ENCODE results near the gene CDIPT.
"Not testable (repeated sequence)": the region's sequence is repeated elsewhere in the genome, so short reads cannot be mapped to it uniquely, and the experiment has no call there.

The CDIPT gene

DNA sequence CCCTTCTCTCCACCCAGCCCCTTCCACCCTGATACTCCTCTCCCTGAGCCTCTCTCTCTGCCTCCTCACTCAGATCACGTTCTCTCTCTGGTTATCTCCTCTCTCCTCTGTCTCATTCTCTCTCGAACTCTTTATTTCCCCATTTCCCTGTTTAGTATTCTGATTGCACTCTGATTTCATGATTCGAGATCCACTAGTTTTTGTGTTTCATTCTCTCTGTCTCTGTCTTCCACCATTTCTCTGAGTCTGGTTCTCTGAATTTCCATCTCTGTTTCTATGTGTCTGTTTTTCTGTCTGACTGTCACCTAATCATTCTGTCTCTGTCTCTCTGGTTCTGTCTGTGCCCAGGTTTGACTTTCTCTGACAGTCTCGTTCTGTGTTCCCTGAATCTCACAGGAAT lies 34.3 kb upstream of the CDIPT start:
- DNase-seq (ENCODE audit: low read depth in 3 of 3) = no peak

DNA sequence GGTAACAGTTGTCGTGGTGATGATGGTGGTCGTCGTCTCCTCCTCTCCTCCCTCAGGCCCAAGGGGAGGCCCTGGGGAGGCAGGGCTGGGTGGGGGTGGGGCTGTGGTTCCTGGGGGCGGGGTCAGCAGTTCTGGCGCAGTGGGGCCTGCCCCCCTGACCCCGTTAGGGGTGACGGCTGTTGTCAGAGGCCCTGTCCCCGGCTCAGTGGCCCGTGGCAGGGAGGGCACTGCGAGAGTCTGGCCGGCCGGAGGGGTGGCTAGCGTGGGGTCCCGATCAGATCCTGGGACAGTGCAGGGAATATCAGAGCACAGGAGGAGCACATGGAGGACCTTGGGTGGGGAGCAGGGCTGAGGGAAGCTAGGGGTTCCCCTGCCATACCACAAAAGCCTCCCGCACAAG lies 33.8 kb upstream of the CDIPT start:
- DNase-seq (ENCODE audit: low read depth in 3 of 3) = no peak

DNA sequence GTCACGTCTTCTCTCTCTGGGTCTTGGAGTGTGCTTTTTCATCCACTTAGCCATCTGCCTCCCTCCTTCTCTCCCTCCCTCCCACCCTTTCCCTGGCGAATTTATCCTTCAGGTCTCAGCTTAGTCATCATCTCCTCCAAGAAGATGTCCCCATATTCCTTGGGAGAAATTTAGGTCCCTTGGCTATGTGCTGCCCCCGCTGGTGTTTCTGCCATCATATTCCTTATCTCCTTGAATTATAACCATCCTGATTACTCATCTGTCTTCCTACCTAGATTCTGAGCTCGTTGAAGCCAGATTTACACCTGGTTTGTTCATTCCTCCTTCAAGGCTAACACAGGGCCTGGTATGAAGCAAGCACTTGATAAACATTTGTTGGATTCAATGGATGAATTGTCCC lies 31.3 kb upstream of the CDIPT start:
- no peak for DNase-seq (ENCODE audit: low read depth in 3 of 3)

DNA sequence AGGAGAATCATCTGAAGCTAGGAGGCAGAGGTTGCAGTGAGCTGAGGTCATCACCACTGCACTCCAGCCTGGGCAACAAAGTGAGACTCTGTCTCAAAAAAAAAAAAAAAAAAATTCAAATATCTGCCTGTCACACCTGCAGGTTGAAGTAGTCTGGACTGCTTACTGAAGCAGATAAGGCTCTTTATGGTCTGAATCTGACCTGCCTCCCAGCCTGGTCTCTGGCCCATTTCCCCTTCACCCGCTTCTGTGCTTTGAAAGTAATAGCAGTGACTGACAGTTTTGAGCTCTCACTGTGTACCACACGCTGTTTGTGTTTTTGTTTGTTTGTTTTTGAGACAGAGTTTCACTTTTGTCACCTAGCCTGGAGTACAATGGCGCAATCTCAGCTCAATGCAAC lies 30.5 kb upstream of the CDIPT start:
- no peak for DNase-seq (ENCODE audit: low read depth in 3 of 3)

DNA sequence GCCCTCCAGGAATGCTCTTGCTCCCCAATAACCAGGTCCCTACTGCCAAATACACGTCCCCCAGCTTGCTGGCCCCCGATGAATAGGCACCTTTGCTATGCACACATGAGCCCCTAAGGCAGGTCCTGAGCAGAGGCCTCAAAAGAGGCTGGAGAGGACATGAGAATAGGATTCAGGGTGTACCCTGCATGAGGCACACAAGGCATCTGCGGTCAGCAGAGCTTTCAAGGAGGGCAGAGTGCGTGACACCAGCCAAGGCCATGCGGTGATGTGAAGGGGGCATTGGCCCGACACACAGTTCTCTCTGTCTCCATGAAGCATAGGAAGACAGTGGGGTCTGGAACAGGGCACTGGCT lies 29.4 kb upstream of the CDIPT start:
- DNase-seq (ENCODE audit: low read depth in 3 of 3) = no peak

DNA sequence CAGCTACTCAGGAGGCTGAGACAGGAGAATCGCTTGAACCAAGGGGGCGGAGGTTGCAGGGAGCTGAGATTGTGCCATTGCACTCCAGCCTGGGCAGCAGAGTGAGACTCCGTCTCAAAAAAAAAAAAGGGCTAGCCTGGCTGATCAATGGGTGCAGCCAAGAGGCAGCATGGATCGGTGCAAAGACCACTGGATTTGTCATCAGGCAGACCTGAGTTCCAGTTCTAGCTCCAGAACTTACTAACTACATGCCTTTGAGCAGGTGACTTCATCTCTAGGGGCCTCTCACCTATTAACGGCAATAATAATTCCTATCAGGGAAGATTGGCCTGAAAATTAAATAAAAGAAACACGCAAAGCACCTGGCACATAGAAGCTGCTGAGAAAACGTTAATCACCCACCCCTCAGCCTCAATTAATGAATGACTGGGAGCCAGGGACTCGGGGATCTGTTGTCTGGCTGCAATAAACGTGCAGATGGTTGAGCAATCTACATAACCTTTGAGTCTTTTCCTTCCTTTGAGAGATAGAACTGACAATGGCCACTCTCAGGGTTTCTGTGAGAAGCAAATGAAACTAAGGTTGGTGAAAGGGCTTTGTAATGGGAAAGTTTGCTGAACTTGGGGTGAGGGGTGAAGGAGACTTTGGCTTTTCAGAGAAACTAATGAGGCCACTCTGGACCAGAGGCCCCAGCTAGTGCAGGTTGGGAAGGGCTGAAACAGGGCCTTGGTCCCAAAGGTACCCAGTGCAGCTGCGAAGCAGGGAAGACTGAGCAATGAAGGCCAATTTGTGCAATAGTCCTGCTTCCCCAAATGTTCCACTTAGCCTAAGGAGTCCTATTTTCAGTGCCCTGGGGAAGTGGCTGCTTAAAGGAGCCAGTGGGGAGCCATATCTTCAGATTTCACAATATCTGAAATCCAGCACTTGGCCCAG lies 28.8 kb upstream of the CDIPT start:
- DNase-seq (ENCODE audit: low read depth in 3 of 3) = no peak

DNA sequence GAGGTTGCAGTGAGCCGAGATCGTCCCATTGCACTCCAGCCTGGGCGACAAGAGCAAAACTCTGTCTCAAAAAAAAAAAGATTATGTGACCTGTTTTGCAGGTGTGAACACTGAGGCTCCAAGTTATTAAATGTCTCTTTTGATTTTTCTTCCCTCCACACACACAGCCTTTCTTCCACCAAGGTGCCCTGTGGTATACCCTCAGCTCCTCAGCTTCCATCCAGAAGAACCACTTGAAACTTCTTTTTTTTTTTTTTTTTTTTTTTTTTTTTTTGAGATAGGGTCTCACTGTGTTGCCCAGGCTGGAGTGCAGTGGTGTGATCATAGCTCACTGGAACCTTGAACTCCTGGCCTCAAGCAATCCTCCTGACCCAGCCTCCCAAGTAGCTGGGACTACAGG lies 26.3 kb upstream of the CDIPT start:
- not testable (repeated sequence) for DNase-seq (ENCODE audit: low read depth in 3 of 3)

DNA sequence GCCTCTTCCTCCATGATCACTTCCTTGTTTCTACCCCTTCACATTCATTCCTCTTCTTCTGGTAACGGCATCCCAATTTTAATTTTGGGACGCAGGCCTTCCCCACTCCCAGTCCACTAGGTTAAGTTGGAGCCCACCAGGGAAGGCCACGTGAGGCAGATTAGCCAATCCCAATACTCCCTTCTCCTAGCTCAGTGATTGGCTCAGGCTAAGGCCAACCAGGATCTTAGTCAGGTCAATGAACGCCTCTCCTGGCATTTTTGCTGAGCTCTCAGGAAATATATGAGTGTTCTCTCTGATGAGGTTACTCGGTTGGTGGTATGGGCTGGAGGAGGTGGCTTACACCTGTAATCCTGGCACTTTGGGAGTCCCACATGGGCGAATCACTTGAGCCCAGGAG lies 21.0 kb upstream of the CDIPT start:
- DNase-seq (ENCODE audit: low read depth in 3 of 3) = no peak

DNA sequence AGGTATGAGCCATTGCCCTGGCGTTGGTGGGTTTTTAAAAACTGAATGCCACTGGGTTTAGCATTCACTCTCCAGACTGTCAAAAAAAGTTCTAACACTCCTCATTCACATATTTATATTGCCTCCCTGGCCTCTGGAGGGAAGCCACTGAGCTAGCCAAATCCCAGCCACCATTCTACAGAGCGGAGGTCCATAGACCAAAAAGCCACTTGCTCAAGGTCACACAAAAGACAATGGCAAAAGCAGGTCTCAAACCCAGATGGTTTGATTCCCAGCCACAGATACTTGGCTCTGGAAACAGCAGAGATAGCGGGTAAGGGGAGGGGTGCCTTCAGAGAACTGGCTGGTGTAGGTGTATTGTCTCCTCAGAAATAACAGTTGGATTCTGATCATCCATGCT lies 18.0 kb upstream of the CDIPT start:
- no peak for DNase-seq (ENCODE audit: low read depth in 3 of 3)

DNA sequence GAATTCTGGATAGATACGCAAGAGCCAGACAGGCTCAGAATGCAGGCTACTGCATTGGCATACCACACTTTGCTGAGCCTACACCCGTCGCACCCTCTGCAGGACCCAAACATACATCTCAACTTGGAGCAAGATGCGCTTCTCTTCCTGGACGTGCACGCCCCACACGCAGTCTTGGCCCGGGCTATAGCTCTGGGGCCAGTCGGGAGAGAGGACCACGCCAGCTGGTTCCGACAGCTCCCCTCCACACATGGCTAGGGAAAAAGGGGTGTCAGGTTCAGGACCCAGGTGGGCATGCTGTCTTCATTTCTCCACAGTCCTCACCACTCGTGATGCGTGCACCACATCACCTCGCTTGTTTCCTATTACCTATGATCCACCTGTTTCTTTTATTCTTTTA lies 15.1 kb upstream of the CDIPT start:
- no peak for DNase-seq (ENCODE audit: low read depth in 3 of 3)

DNA sequence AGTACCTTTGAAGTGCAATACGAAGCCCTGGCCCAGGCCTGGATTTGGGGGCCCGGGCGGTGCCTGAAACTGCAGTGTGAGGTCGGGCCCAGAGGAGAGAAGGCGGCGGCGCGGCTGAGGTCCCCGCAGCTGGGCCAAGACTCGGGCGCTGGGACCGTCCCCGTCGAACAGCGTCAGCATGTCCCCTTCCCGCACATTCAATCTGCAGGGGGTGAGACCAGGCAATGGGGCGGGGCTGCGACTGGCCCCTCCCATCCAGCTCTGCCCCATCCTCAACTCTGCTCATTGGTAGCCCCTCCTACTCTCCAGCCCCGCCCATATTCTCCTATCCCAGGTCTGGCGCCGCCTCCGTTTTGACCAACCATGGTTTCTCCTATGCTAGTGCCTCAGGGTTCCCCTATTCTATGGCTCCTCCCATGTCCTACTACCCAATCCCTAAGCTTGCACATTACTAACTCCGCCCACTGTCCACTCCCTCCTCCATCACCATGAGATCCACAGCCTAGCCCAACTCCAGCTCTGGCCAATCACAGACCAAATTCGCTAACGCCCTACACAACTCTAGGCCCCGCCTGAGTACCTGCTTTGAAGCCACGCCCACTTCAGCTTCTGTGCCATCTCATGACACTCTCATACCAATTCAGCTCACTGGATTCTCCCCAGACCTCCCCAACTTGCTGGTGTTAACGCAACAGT lies 14.4 kb upstream of the CDIPT start:
- peak; percentile 40 to 74 (median 64) for DNase-seq (ENCODE audit: low read depth in 3 of 3)

DNA sequence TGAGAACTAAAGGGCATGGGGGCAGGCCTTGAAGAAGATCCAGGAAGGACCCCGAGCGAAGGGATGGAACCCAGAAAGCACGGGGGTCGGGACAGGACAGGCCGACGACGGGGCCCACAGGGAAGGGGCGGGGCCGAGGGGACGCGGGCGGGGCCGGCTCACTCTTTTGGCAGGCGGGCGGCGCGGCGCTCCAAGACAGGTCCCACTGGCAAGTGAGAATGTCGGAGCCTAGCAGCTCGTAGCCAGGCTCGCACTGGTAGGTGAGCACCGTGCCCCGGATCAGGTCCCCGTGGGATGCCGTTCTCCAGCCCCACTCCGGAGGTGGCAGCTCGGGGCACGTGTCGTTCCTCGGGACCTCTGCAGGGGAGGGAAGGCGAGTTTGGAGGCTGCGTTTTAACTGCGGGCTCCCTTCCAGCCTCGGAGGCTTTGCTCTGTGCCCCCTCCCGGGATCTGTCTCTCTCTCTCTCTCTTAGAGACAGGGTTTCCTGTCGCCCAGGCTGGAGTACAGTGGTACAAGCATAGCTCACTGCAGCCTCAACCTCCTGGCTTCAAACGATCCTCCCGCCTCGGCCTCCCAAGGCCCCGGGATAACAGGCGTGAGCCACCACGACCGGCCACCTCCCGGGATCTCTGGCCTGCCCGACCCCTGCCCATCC lies 13.7 kb upstream of the CDIPT start:
- DNase-seq (ENCODE audit: low read depth in 3 of 3) = peak in 1 of 3 donors; percentile 41

DNA sequence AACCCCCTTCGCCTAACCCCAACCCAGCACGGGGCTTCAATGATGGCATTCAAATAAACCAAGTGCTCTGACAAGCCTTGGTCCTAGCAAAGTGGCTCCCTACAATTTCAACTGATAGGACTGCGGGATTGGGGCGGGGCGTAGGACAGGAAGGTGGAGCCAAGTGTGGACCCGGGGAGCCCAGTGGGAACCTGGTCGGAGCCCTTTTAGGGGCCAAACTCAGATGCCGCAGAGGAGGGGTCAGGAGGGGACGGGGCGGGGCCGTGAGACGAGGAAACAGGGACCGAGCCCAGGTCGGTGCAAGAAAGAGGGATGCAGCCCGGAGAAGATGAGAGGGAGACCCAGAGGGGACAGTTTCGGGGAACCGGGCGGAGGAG lies 13.2 kb upstream of the CDIPT start:
- no peak for DNase-seq (ENCODE audit: low read depth in 3 of 3)

DNA sequence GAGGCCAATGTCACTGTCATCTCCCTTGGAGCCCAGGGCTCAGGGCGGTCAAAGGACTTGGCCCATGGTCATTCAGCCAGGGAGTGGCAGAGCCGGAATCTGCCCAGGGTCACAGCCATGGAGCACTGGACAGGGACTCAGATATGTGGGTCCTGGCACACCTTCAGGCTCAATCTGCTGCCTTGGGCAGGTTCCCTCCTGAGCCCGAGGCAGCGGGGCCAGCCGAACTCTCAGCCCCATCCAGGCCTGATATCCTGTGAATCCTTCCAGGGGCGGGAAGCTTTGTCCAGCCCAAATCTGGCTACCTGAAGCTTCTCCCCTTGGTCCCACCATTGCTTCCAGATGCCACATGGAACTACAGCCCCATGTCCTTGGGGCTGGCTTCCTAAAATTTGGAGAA lies 12.2 kb upstream of the CDIPT start:
- DNase-seq (ENCODE audit: low read depth in 3 of 3) = no peak

DNA sequence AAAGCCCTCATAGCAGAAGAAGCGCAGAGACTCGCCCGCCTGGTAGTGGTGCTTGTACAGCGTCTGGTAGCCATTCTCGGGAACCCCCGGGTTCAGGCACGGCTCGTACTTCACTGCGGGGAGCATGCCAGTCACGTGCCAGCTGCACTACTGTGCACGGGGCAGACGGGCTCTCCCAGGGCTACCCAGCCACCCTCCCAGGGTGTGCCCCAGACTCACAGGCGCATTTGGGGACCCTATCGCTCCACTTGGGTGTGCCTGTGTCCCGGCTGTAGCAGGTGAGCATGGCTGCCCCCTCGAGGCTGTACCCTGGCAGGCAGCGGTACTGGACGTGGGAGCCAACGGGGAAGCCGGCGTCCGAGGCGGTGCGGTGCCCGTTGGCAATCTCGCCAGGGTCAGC lies 10.3 kb upstream of the CDIPT start:
- no peak for DNase-seq (ENCODE audit: low read depth in 3 of 3)

DNA sequence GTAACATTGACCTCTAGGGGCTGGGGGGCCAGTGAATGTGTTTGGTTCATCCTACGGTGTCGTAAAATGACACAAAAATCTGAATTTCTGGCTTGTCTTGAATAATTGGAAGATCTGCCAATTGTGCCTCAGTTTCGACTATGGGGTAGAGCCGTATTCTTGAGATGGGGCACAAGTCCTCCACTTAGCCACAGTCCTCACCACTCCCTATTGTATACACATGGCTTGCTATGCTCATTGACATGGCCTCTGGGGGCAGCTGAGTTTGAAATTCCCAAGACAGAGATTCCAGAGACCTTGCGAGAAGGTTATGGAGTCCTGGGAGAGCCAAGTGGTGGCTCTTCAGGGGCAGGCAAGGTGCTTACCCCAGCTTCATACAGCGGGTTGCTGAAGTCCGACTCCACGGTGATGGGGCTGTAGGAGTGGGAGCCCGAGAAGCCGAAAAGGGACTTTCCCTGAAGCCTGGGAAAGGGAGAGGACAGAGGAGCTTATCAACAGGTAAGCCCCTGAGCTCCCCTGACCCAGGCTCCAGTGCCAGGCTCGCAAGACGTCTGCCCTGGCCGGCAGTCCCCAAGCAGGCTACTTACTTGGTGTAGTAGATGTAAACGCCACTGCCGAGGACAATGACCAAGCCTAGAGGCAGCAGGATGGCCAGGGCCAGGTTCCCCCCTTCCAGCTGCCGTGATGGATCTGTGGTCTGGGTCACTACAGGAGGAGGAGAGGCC lies 9.0 kb upstream of the CDIPT start:
- DNase-seq (ENCODE audit: low read depth in 3 of 3) = no peak

DNA sequence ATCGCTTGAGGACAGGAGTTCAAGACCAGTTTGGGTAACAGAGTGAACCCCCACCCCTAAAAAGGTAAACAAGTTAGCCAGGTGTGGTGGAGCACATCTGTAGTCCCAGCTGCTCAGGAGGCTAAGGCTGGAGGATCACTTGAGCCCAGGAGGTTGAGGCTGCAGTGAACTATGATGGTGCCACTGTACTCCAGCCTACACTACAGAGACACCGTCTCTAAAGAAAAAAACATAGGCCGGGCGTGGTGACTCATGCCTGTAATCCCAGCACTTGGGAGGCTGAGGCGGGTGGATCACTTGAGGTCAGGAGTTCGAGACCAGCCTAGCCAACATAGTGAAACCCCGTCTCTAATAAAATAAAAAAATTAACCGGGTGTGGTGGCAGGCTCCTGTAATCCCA lies 6.0 kb upstream of the CDIPT start:
- DNase-seq (ENCODE audit: low read depth in 3 of 3) = not testable (repeated sequence)

DNA sequence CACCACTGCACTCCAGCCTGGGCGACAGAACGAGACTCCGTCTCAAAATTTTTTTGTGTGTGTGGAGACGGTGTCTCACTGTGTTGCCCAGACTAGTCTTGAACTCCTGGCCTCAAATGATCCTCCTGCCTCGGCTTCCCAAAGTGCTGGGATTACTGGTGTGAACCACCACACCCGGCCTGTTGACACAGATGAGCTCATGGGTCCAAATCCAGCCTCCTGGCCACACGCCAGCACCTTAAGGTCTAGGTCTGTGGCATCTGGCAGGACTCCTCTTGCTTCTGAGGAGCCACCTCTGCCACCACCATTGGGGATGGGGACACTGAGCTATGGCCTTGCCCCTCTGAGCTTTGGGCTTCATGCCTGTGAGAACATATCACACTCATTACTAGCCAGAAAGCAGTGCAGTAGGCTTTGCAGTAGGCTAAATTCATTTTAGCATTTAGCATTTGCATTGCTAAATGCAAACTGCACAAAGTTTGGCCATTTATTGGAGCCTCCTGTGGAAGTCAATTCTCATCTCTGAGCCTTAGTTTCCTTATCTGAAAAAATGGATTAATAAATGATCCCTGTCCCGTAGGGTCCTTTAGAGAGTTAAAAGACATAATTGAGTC lies 5.5 kb upstream of the CDIPT start:
- DNase-seq (ENCODE audit: low read depth in 3 of 3) = no peak

DNA sequence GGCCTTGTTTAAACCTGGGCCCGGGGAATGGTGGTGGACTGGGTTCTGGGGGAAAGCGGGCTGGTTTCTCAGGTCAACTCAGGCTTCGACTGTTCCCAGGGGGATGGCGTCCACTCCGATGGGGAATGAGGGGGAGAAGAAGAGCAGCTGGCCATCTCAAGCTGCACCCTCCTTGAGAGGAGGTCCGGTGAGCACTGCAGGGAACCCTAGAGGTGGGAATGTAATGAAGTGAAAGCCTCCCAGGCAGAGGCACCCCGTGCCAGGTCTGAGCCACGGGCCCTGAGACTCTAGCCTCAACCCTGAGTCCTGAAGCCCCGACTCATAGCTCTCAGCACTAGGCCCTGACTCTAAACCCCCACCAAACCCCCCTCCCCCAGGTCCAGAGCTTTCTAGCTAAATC lies 1.2 kb upstream of the CDIPT start:
- DNase-seq (ENCODE audit: low read depth in 3 of 3) = no peak

DNA sequence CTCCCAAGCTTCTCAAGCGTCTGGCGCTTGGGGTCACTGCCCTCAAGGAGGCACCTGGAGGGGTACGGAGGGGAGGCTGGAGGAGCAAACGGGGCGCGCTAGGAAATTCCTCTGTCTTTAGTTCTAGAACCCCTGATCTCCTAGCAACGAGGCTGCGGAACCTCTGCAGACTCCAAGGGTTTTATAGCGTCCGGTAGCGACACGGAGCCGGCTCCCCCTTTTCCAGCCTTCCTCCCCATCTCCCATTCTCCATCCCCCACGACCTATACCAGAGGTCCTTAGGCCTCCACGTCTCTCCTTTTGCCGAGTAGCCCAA lies 601 bp upstream of the CDIPT start:
- DNase-seq (ENCODE audit: low read depth in 3 of 3) = no peak

DNA sequence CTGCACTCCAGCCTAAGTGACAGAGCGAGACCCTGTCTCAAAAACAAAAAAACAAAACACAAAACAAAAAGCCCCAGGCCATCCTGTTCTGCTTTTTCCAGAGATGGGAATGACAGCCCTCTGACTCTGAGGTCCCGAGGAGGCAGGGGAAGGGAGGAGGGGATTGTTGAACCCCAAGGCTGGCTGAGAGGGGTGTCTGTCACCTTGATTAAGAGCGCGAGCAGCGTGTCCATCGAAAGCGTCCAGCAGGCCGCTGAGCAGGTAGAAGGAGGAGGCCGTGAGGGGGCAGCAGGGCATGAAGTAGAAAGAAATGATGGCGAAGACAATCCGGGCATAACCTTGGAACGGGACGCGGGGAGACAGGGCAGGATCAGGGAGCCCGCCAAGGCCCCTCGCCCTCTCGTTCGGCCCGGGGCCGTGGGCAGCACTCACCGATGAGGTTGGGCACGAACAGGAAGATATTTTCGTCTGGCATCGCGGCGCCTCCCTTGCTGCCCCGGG lies 593 bp downstream of the CDIPT start:
- peak in 1 of 3 donors; percentile 12 for DNase-seq (ENCODE audit: low read depth in 3 of 3)

DNA sequence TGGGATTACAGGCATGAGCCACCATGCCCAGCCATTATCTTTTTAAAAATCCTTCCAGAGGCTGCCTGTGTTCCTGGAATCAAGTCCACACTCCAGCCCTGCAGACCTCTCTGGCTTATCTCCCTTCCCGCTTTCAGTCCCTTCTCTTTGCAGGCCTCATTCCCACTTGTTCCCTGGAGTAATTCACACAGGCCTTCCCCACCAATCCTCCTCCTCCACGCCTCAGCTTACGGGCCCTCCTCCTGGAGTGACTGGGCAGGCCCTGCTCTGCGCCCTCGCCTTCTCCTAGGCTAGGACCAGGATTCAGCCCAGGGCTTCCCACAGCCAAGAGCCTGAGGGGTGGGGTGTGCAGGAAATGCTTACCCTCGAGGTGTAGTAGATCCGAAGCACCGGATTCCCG lies 2.8 kb downstream of the CDIPT start:
- no peak for DNase-seq (ENCODE audit: low read depth in 3 of 3)
